Measurements from ENCODE around the gene C11orf21.
A peak's percentile ranks its signal among the peaks of the same experiment; 100 is the strongest.
"Not testable (repeated sequence)": the region's sequence is repeated elsewhere in the genome, so short reads cannot be mapped to it uniquely, and the experiment has no call there.

C11orf21 gene

DNA sequence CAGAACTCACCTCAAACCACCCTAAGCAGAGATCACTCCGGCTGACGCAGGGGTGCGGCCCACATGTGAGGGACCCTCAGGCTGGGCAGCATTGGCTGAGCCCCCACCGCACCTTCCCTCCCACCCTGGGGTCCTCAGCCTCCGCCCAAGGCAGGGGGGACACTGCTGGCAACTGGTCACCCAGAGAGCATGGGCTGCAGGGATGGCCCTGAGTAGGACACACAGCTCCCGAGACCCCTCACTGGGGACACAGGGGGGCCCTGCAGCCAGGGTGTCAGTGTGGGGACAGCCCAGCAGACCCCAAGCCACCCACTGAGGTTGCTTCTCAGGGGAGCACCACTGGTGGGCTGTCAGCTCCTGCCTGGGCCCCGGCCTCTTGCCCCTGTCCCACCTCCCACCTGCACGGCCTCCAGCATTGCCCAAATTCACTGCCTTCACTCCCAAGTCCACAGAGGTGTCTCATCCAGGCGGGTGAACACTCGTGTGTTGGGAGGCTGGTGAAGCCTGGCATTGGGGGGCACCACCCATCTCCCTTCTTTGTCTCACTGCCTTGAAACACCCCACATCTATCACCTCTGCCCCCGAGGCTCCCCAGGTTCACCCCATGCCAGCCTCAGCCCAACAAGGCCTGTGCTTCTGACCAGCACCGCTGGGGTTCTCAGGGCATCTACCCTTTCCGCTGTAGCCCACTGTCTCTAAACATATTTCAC lies 4.7 kb downstream of the C11orf21 start:
- DNase-seq (ENCODE audit: low read depth) = no peak

GRCh38 chr11:2295971-2296912 lies 5.5 kb downstream of the C11orf21 start:
- DNase-seq (ENCODE audit: low read depth) = no peak

- DNase-seq (ENCODE audit: low read depth) = no peak
Measured at GRCh38 chr11:2294926-2295290, 6.8 kb downstream of the C11orf21 start.

- DNase-seq (ENCODE audit: low read depth) = no peak
Measured at GRCh38 chr11:2293984-2294925, 7.5 kb downstream of the C11orf21 start.

DNA sequence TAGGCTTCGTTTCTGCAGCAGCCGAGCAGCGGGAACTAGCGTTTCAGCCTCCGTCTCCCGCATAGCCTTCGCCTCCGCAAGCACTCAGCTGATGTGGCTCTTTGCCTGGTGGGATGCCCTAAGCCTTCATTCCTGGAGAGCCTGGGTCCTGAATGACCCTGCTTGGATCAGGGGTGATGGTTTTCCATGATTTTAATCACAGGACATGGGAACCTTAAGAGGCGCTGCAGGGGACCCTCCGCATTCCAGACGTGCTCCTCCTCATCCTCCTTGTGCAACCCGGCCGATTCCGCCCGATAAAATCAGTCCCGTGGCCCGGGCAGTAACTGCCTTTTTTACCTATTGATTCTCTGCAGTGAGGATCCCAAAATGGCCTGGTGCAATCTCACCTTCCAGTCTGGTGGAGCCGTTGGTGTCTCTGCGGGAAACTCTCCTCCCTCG lies 8.2 kb downstream of the C11orf21 start:
- no peak for DNase-seq (ENCODE audit: low read depth)

- no peak for DNase-seq (ENCODE audit: low read depth)
Measured at GRCh38 chr11:2290351-2290841, 11.3 kb downstream of the C11orf21 start.

GRCh38 chr11:2289859-2290258 lies 11.9 kb downstream of the C11orf21 start:
- no peak for DNase-seq (ENCODE audit: low read depth)

- DNase-seq (ENCODE audit: low read depth) = no peak
Measured at GRCh38 chr11:2289350-2289749, 12.4 kb downstream of the C11orf21 start.

GRCh38 chr11:2287091-2287490 lies 14.6 kb downstream of the C11orf21 start:
- DNase-seq (ENCODE audit: low read depth) = no peak

- not testable (repeated sequence) for DNase-seq (ENCODE audit: low read depth)
Measured at GRCh38 chr11:2286350-2286749, 15.4 kb downstream of the C11orf21 start.

DNA sequence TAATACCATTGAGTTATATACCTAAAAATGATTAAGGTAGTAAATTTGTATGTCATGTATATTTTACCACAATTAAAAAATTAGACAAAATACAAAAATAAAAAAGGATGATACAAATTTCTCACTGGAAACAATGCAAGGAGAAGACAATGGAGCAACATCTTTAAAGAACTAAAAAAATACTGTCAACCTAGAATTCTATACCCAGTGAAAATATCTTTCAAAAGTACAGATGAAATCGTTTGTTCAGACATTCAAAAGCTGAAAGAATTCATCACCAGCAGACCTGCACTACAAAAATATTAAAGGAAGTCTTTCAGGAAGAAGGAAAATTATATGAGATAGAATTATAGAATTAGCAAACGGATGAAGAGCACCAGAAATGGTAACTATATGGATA lies 21.5 kb downstream of the C11orf21 start:
- no peak for DNase-seq (ENCODE audit: low read depth)

GRCh38 chr11:2277933-2278523 lies 23.7 kb downstream of the C11orf21 start:
- DNase-seq (ENCODE audit: low read depth) = no peak

GRCh38 chr11:2277008-2277346 lies 24.7 kb downstream of the C11orf21 start:
- DNase-seq (ENCODE audit: low read depth) = peak; percentile 22

DNA sequence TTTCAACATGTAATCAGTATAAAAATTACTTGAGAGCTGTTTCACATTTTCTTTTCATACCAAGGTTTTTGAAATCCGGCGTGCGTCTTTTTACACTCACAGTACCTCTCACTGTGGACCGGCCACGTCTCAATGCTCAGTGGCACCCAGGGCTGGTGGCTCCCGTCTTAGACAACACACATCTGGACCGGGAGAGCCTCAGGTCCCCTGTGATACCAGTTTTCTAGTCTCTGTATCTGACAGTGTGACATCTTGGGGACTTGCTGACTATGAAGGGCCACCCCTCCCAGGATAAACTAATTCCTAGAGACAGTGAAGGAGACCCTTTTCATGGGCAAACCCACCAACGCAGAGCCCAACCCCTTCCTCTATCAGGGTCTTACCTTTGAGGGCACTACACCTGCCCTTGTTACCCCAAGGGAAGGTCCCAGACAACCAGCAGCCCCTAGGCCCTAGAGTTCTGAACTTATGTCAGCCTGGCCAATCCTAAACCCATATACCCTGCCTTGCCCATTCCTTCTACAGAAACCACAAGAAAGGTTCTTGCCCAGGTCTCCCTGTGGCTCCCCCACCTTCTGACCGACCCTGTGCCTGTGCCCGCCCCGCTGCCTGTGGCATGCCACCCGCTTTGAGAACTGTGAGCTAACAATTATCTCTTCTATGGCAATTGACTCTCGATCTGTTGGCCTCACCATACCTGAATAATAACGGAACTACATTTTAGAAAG lies 25.3 kb downstream of the C11orf21 start:
- DNase-seq (ENCODE audit: low read depth) = no peak

DNA sequence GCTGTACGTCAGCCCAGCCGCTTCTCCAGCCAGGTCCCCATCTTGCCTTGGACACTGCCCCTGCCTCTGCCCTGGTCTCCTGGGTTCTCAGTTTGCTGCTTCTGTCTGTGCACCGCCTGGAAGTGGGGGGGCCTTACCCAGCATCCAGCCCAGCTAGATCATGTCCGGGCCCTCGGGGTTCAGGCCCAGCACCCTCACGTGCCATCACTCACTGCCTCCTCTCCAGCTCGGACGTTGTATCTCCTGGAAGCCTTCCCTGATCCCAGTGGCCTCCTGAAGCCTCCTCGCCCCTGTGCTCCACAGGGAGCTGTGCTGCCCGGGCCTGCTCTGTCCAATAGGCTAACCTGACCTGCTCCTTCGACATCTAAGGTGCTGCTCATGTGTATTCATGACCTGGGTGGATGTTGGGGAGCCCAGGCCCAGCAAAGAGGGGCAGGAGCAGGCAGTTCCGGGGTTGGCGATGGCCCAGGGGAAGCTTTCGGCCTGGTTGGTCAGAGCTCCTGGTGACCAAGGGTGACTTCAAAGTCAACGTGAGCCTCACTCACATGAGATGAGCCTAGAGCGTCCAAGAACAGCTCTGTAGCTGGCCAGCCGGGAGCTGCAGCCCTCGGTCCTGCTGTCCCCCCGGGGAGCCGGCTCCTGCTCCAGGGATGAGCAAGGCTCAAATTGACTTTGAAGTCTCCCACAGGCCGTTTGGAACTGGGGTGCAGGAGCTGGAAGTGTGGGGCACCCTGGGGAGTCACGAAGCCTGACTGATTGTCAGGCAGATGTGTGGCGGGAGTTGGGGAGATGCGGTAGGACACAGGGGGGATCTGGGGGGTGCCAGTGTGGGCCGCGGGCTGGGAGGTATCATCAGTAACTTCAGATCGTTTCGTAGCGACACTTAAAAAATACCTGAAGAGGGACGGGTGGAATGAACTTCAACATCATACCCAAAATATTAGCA lies 26.1 kb downstream of the C11orf21 start:
- DNase-seq (ENCODE audit: low read depth) = no peak

GRCh38 chr11:2273771-2274170 lies 27.9 kb downstream of the C11orf21 start:
- DNase-seq (ENCODE audit: low read depth) = no peak

DNA sequence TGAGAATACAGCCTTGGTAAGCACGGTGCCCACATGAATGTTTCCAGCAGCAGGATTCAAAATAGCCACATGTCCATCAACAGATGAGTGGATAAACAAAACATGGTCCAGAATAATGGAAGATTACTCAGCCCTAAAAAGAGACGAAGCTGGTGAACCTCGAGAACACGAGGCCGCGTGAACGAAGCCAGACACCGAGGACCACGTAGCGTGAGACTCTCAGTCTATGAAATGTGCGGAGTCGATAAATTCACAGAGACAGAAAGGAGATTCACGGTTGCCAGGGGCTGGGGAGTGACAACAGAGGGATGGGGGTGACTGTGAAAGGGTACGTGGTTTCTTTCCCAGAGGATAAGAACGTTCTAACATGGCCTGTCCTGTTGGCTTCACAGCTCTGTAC lies 28.4 kb downstream of the C11orf21 start:
- no peak for DNase-seq (ENCODE audit: low read depth)

GRCh38 chr11:2272946-2273280 lies 28.8 kb downstream of the C11orf21 start:
- no peak for DNase-seq (ENCODE audit: low read depth)

GRCh38 chr11:2272228-2272945 lies 29.3 kb downstream of the C11orf21 start:
- DNase-seq (ENCODE audit: low read depth) = no peak
